ENCODE results near the gene ZNF76. TPM values are rescaled to one million over a fixed set of nuclear protein-coding genes. Genes with fewer than 3 reads are reported as not detected.

The ZNF76 gene
- total and polyA plus RNA-seq, 2 of the 13 experiments (the other 11 are each of a cell fraction or from before 2014, with no cell fraction given) = 13.2 to 26.4 TPM

DNA sequence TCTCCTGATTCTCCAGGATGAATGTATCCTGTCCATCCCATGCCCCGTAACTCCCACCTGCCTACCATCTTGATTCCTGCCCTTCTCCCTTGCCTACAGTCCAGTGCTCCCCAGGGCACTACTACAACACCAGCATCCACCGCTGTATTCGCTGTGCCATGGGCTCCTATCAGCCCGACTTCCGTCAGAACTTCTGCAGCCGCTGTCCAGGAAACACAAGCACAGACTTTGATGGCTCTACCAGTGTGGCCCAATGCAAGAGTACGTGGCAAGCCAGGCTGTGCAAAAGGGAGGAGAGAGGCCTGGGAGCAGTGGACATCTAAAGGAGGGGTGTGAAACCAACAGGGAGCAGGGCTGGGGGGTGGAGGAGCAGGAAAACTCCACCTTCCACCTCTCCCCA lies 15.0 kb upstream of the ZNF76 start:
- no peaks in the 10 kb centered on the region for H3K79me2 ChIP-seq (ENCODE audit: insufficient read depth, low read length)
- CTCF ChIA-PET (ENCODE audit: low intra/inter-chr PET ratio, low total read pairs) = no interaction called here
- 98% methylated on average over 7 of the region's 7 CpGs for WGBS (ENCODE audit: low lambda C conversion rate)
- peaks cover 0 to 6% of the 10 kb centered on the region in 2 experiments; a peak in 3 of 5 replicates for H3K36me3 ChIP-seq (replicated peaks in 1 of 2; ENCODE audit: control insufficient read depth in 1 of 2, insufficient read depth in 2 of 2, low read length in 2 of 2)
- in situ Hi-C loops (cut with HindIII; ENCODE audit: extremely low pct_ligation_motif_present, low pct_unique_long_range_greater_than_20kb) (loop anchor here (5.0 kb wide), 1 partner anchor 97 kb away; no protein-coding TSS in a partner anchor), intact Hi-C loops (cut with micrococcal nuclease; ENCODE audit: unreplicated experiment) (no loop called here)
- no peaks in the 10 kb centered on the region for H3K9me3 ChIP-seq (ENCODE audit: low read length)
- H3K9ac ChIP-seq (ENCODE audit: insufficient read depth, low read depth, low read length) = no peak overlapping the region
- no peak overlapping the region for H2AFZ ChIP-seq (ENCODE audit: low read length)
- no peaks in the 10 kb centered on the region for H3K27me3 ChIP-seq (ENCODE audit: control insufficient read depth in 1 of 2, insufficient read depth in 2 of 2, low read length in 2 of 2)
- no peak overlapping the region for H3K27ac ChIP-seq (ENCODE audit: extremely low read length, insufficient read depth, low read length)
- DNase-seq (ENCODE audit: low spot score) = no peak
- FAIRE-seq = no peak
- H3K4me3 ChIP-seq (replicated peaks in 1 of 3; ENCODE audit: insufficient read depth in 1 of 3, low read depth in 2 of 3, low read length in 3 of 3) = no peak overlapping the region
- TF ChIP-seq, protein P1, sequence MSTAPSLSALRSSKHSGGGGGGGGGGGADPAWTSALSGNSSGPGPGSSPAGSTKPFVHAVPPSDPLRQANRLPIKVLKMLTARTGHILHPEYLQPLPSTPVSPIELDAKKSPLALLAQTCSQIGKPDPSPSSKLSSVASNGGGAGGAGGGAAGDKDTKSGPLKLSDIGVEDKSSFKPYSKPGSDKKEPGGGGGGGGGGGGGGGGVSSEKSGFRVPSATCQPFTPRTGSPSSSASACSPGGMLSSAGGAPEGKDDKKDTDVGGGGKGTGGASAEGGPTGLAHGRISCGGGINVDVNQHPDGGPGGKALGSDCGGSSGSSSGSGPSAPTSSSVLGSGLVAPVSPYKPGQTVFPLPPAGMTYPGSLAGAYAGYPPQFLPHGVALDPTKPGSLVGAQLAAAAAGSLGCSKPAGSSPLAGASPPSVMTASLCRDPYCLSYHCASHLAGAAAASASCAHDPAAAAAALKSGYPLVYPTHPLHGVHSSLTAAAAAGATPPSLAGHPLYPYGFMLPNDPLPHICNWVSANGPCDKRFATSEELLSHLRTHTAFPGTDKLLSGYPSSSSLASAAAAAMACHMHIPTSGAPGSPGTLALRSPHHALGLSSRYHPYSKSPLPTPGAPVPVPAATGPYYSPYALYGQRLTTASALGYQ (CRISPR knock-in tag; IDR thresholded peaks at IDR 0.05) = no peak
- TF ChIP-seq TBP (CRISPR knock-in tag; IDR thresholded peaks at IDR 0.05) (no peak), ZNF598 (CRISPR knock-in tag; IDR thresholded peaks at IDR 0.05; ENCODE audit: borderline replicate concordance) (no peak), KDM5A (IDR thresholded peaks at IDR 0.05; ENCODE audit: borderline replicate concordance, low read length) (no peak)
- TF ChIP-seq, protein P2, sequence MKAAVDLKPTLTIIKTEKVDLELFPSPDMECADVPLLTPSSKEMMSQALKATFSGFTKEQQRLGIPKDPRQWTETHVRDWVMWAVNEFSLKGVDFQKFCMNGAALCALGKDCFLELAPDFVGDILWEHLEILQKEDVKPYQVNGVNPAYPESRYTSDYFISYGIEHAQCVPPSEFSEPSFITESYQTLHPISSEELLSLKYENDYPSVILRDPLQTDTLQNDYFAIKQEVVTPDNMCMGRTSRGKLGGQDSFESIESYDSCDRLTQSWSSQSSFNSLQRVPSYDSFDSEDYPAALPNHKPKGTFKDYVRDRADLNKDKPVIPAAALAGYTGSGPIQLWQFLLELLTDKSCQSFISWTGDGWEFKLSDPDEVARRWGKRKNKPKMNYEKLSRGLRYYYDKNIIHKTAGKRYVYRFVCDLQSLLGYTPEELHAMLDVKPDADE (CRISPR knock-in tag; IDR thresholded peaks at IDR 0.05) = no peak
- no peaks in the 10 kb centered on the region for H3K4me1 ChIP-seq (ENCODE audit: insufficient read depth, low read length)
- POLR2A ChIA-PET = no interaction called here
- ATAC-seq = no peak
- BruUV-seq (replicated peaks) = no TSS peak
- H4K20me1 ChIP-seq (ENCODE audit: insufficient read depth, low read length) = peaks cover 7% of the 10 kb centered on the region; the same call in 1 of the 2 replicates
- no peak overlapping the region for H3K4me2 ChIP-seq (ENCODE audit: low read depth, low read length)
